ENCODE data around the gene BOLL.
"Not testable (repeated sequence)": the region's sequence is repeated elsewhere in the genome, so short reads cannot be mapped to it uniquely, and the experiment has no call there.

BOLL gene

GRCh38 chr2:197713271-197713670 lies 71.8 kb downstream of the BOLL start:
- H3K4me3 ChIP-seq (ENCODE audit: low read depth in 1 of 2, low read length in 2 of 2) = no peak overlapping the region
- H3K9ac ChIP-seq (ENCODE audit: low read length) = no peak overlapping the region

GRCh38 chr2:197711578-197711977 lies 73.5 kb downstream of the BOLL start:
- Histone ChIP-seq H3K4me1 (ENCODE audit: insufficient read depth, low read length) (peaks cover 22% of the 10 kb centered on the region), H3K27ac (ENCODE audit: low read depth, low read length) (no peak overlapping the region), H3K36me3 (ENCODE audit: insufficient read depth, low read length) (peaks cover 4% of the 10 kb centered on the region), H3K9ac (ENCODE audit: low read length) (no peak overlapping the region), H3K9me3 (ENCODE audit: low read length) (no peaks in the 10 kb centered on the region), H3K4me3 (ENCODE audit: low read depth in 1 of 2, low read length in 2 of 2) (no peak overlapping the region), H3K27me3 (ENCODE audit: control insufficient read depth in 1 of 2, insufficient read depth in 2 of 2, low read length in 2 of 2) (no peaks in the 10 kb centered on the region)

More at GRCh38 chr2:197713271-197713670, 71.8 kb downstream of the BOLL start:
- H3K4me1 ChIP-seq (ENCODE audit: insufficient read depth, low read length) = peaks cover 8% of the 10 kb centered on the region
- H3K9me3 ChIP-seq (ENCODE audit: low read length) = no peaks in the 10 kb centered on the region
- H3K27me3 ChIP-seq (ENCODE audit: control insufficient read depth in 1 of 2, insufficient read depth in 2 of 2, low read length in 2 of 2) = no peaks in the 10 kb centered on the region
- H3K27ac ChIP-seq (ENCODE audit: low read depth, low read length) = no peak overlapping the region
- H3K36me3 ChIP-seq (ENCODE audit: insufficient read depth, low read length) = peaks cover 4% of the 10 kb centered on the region

DNA sequence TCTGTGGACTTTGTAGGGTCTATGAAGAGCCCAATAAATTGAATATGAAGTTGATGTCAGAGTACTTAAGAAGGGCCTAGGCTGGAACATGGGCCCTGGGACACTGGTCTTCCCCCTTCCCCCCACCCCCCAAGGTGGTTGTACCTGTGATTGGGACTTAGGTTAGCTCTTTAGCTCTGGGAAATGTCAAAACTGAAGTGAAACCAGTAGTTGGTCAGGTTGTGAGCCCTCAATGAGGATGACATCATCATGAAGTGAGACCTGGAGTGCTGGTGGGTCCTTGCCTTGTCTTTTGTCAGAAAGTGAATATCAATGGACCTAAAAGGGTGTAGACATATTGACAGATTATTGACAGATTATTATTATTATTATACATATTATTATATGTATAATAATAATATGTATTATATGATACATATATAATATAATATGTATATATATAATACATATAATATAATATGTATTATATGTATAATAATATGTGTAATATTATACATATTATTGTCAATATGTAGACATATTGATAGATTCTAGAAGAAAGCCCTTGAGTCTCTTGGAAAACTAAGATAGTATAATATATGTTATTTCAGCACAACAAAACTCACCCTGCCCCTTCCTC lies 74.6 kb downstream of the BOLL start:
- Histone ChIP-seq H3K9me3 (ENCODE audit: low read length) (no peaks in the 10 kb centered on the region), H3K36me3 (ENCODE audit: insufficient read depth, low read length) (peaks cover 4% of the 10 kb centered on the region)

DNA sequence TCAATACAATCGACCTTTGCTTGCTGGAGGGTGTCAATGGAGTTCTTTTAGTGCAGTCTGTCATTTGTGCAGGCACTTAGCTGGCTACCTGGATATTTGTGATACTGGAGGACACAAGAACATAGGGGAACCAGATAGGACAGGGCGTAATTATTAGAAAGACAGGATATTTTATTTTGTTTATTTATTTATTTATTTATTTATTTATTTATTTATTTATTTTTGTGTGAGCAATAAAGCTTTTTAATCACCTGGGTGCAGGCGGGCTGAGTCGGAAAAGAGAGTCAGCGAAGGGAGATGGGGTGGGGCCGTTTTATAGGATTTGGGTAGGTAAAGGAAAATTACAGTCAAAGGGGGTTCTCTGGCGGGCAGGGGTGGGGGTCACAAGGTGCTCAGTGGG lies 76.0 kb downstream of the BOLL start:
- not testable (repeated sequence) for H3K9me3 ChIP-seq (ENCODE audit: low read length); H3K36me3 ChIP-seq (ENCODE audit: insufficient read depth, low read length); H3K9ac ChIP-seq (ENCODE audit: low read length); H3K4me3 ChIP-seq (ENCODE audit: low read depth in 1 of 2, low read length in 2 of 2); H3K27ac ChIP-seq (ENCODE audit: low read depth, low read length); H3K27me3 ChIP-seq (ENCODE audit: control insufficient read depth in 1 of 2, insufficient read depth in 2 of 2, low read length in 2 of 2)
- H3K4me1 ChIP-seq (ENCODE audit: insufficient read depth, low read length) = peaks cover 30% of the 10 kb centered on the region

More for the DNA sequence above, 74.6 kb downstream of the BOLL start:
- Histone ChIP-seq H3K4me3 (ENCODE audit: low read depth in 1 of 2, low read length in 2 of 2) (no peak overlapping the region), H3K27ac (ENCODE audit: low read depth, low read length) (no peak overlapping the region), H3K4me1 (ENCODE audit: insufficient read depth, low read length) (peaks cover 30% of the 10 kb centered on the region), H3K27me3 (ENCODE audit: control insufficient read depth in 1 of 2, insufficient read depth in 2 of 2, low read length in 2 of 2) (no peaks in the 10 kb centered on the region), H3K9ac (ENCODE audit: low read length) (no peak overlapping the region)

DNA sequence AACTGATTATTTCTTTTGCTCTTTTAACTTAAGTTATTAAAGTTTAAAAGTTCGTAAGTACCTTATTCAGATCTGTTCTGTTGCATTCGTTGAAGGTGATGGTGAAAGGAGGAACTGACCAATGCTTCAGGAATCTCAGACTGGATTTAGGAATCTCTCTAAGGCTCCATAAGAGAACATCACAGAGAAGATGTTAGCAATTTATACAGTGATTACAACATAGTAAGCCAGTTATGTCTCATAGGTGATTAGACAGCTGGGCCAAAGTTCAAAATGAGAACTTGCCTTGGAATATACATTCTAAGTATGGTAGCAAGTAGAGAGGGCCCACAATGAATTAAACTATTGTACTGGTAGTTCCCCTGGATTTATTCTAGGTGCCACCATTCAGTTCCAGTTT lies 76.8 kb downstream of the BOLL start:
- Histone ChIP-seq H3K4me3 (ENCODE audit: low read depth in 1 of 2, low read length in 2 of 2) (no peak overlapping the region), H3K27ac (ENCODE audit: low read depth, low read length) (no peak overlapping the region), H3K9me3 (ENCODE audit: low read length) (no peaks in the 10 kb centered on the region), H3K9ac (ENCODE audit: low read length) (no peak overlapping the region), H3K4me1 (ENCODE audit: insufficient read depth, low read length) (peaks cover 30% of the 10 kb centered on the region), H3K27me3 (ENCODE audit: control insufficient read depth in 1 of 2, insufficient read depth in 2 of 2, low read length in 2 of 2) (no peaks in the 10 kb centered on the region), H3K36me3 (ENCODE audit: insufficient read depth, low read length) (peaks cover 4% of the 10 kb centered on the region)

DNA sequence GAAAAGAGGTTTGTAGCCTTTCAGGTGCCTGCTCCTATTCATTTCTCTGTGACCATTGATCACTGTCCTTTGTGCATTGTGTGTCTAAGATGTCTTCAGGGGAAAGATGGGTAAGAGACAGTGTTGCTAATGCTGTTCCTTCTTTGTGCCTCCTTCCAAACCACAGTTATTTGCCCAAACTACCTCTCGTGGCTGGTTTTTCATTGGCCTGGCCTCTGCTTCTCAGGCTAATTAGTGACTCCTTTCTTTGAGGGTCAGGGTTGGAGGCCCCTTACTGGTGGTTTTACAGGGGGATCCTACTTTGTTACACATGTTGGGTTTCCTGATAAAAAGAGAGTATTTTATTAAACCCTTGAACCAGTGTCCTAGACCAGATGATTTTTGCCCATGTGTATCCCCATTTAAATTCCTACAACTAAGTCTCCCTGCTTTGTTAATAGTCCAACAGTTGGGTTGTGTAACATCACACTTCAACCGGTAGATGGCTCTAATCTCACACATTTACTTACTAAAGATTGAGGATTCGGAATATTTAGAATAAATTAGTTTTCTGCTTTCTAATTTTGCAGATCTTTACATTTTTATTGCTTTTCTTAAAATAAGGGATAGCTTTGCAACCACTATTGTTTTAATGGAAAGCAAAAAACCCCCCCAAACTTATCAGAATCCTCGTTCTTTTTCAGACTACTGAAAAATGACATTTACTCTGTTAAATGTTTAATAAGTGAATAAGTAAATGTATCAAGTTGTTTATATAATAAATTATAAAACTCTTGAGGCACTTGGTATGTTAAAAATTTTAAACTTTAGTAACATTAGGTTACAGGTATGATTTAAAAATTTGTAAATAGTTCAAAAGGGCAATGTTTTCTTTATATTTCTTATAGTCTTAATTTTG lies 77.6 kb downstream of the BOLL start:
- Histone ChIP-seq H3K4me3 (ENCODE audit: low read depth in 1 of 2, low read length in 2 of 2) (peak overlapping the region in 1 of 2 donors; percentile 28), H3K36me3 (ENCODE audit: insufficient read depth, low read length) (peaks cover 4% of the 10 kb centered on the region), H3K27me3 (ENCODE audit: control insufficient read depth in 1 of 2, insufficient read depth in 2 of 2, low read length in 2 of 2) (no peaks in the 10 kb centered on the region), H3K4me1 (ENCODE audit: insufficient read depth, low read length) (peaks cover 30% of the 10 kb centered on the region), H3K9me3 (ENCODE audit: low read length) (no peaks in the 10 kb centered on the region), H3K27ac (ENCODE audit: low read depth, low read length) (no peak overlapping the region), H3K9ac (ENCODE audit: low read length) (no peak overlapping the region)

GRCh38 chr2:197706839-197707207 lies 78.3 kb downstream of the BOLL start:
- Histone ChIP-seq H3K4me3 (ENCODE audit: low read depth in 1 of 2, low read length in 2 of 2) (peak overlapping the region in 1 of 2 donors; percentile 84), H3K9ac (ENCODE audit: low read length) (peak overlapping the region; percentile 3), H3K9me3 (ENCODE audit: low read length) (no peaks in the 10 kb centered on the region), H3K36me3 (ENCODE audit: insufficient read depth, low read length) (peaks cover 4% of the 10 kb centered on the region), H3K27ac (ENCODE audit: low read depth, low read length) (no peak overlapping the region), H3K4me1 (ENCODE audit: insufficient read depth, low read length) (peaks cover 30% of the 10 kb centered on the region), H3K27me3 (ENCODE audit: control insufficient read depth in 1 of 2, insufficient read depth in 2 of 2, low read length in 2 of 2) (no peaks in the 10 kb centered on the region)

DNA sequence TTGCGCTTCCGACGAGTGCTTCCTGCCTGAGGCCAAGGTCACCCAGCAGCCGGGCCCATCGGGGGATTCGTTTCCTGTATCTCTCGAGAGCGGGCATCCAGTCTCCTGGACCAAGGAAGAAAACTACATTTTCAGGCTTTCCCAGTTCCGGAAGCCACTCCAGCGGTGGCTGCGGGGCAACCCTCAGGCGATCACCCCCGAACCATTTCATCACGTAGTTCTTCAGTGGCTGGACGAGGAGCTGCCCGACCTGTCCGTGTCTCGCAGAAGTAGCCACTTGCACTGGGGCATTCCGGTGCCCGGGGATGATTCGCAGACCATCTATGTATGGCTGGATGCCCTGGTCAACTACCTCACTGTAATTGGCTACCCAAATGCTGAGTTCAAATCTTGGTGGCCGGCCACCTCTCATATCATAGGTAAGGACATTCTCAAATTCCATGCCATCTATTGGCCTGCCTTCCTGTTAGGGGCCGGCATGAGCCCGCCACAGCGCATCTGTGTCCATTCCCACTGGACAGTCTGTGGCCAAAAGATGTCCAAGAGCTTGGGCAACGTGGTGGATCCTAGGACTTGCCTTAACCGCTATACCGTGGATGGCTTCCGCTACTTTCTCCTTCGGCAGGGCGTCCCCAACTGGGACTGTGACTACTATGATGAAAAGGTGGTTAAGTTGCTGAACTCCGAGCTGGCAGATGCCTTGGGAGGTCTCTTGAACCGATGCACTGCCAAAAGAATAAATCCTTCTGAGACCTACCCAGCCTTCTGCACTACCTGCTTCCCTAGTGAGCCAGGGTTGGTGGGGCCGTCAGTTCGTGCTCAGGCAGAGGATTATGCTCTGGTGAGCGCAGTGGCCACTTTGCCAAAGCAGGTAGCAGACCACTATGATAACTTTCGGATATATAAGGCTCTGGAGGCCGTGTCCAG lies 78.9 kb downstream of the BOLL start:
- H3K27me3 ChIP-seq (ENCODE audit: control insufficient read depth in 1 of 2, insufficient read depth in 2 of 2, low read length in 2 of 2) = no peaks in the 10 kb centered on the region
- H3K9me3 ChIP-seq (ENCODE audit: low read length) = no peaks in the 10 kb centered on the region
- no peaks in the 10 kb centered on the region for H3K36me3 ChIP-seq (ENCODE audit: insufficient read depth, low read length)
- peak overlapping the region; percentile 84 to 85 for H3K4me3 ChIP-seq (ENCODE audit: low read depth in 1 of 2, low read length in 2 of 2)
- peak overlapping the region; percentile 59 for H3K27ac ChIP-seq (ENCODE audit: low read depth, low read length)
- H3K9ac ChIP-seq (ENCODE audit: low read length) = peak overlapping the region; percentile 3
- peaks cover 30% of the 10 kb centered on the region for H3K4me1 ChIP-seq (ENCODE audit: insufficient read depth, low read length)

GRCh38 chr2:197705121-197705911 lies 79.8 kb downstream of the BOLL start, which contains the start of gene MARS2:
MARS2 (plus strand) TSS chr2:197705369; CDS start chr2:197705406, 37 bp downstream.
- H3K27me3 ChIP-seq (ENCODE audit: control insufficient read depth in 1 of 2, insufficient read depth in 2 of 2, low read length in 2 of 2) = no peaks in the 10 kb centered on the region
- H3K4me1 ChIP-seq (ENCODE audit: insufficient read depth, low read length) = peaks cover 30% of the 10 kb centered on the region
- peak within 1 kb of the TSS; percentile 84 for H3K9ac ChIP-seq (ENCODE audit: low read length)
- H3K4me3 ChIP-seq (ENCODE audit: low read depth in 1 of 2, low read length in 2 of 2) = peak within 1 kb of the TSS; percentile 84 to 85
- no peaks in the 10 kb centered on the region for H3K36me3 ChIP-seq (ENCODE audit: insufficient read depth, low read length)
- no peaks in the 10 kb centered on the region for H3K9me3 ChIP-seq (ENCODE audit: low read length)
- H3K27ac ChIP-seq (ENCODE audit: low read depth, low read length) = peak within 1 kb of the TSS; percentile 86

DNA sequence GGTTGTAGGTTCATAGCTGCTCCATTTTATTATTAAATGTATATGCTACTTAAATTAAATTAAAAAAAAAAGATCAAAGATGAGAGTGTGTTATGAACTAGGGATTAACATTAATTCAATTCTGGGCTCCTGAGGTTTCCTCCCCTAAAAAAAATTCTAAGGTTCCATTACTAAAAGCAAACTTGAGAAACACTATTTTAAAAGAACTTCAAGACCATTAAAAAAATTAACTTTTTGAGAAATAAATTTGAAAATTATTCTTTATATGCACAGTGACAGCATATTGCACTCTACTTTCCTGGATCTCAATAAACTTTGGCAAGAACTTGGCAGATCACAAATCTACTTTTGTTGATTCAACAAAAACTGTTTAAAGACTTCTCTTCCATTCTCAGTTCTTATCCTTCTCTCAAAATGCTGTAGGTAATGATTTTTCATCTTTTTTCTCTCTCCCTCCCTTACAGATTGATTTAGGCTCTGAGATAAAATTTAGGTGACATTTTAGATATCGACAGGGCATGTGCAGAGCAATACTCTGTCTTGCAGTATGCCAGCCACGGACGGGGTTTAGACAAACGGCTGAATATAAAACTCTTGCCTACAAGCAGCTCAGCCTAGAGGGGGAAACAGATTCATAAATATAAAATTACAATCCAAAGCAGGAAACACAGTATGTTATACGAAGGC lies 80.5 kb downstream of the BOLL start:
- Histone ChIP-seq H3K9ac (ENCODE audit: low read length) (peak overlapping the region; percentile 84), H3K4me1 (ENCODE audit: insufficient read depth, low read length) (peaks cover 30% of the 10 kb centered on the region), H3K9me3 (ENCODE audit: low read length) (no peaks in the 10 kb centered on the region), H3K4me3 (ENCODE audit: low read depth in 1 of 2, low read length in 2 of 2) (peak overlapping the region; percentile 45 to 78), H3K27me3 (ENCODE audit: control insufficient read depth in 1 of 2, insufficient read depth in 2 of 2, low read length in 2 of 2) (no peaks in the 10 kb centered on the region), H3K36me3 (ENCODE audit: insufficient read depth, low read length) (no peaks in the 10 kb centered on the region), H3K27ac (ENCODE audit: low read depth, low read length) (peak overlapping the region; percentile 86)
